ENCODE results near the gene ZCCHC2.

- TF ChIP-seq, protein P1, sequence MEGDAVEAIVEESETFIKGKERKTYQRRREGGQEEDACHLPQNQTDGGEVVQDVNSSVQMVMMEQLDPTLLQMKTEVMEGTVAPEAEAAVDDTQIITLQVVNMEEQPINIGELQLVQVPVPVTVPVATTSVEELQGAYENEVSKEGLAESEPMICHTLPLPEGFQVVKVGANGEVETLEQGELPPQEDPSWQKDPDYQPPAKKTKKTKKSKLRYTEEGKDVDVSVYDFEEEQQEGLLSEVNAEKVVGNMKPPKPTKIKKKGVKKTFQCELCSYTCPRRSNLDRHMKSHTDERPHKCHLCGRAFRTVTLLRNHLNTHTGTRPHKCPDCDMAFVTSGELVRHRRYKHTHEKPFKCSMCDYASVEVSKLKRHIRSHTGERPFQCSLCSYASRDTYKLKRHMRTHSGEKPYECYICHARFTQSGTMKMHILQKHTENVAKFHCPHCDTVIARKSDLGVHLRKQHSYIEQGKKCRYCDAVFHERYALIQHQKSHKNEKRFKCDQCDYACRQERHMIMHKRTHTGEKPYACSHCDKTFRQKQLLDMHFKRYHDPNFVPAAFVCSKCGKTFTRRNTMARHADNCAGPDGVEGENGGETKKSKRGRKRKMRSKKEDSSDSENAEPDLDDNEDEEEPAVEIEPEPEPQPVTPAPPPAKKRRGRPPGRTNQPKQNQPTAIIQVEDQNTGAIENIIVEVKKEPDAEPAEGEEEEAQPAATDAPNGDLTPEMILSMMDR (IDR thresholded peaks at IDR 0.05; ENCODE audit: low read depth, low read length, poor library complexity, severe bottlenecking), result no peak
- no peak for TF ChIP-seq EZH2phosphoT487 (IDR thresholded peaks at IDR 0.05; ENCODE audit: borderline replicate concordance, low read length)
Measured at GRCh38 chr18:62590799-62591590, 68.2 kb downstream of the ZCCHC2 start.
